Keratinocyte (primary cell): ENCODE data around the gene BNC1. TPM values are rescaled to one million over a fixed set of nuclear protein-coding genes. Genes with fewer than 3 reads are reported as not detected.

Experiments used
- DNase-seq: peaks from one replicate; pipeline ENCODE4 v3.0.0-alpha.2; 2011; ENCODE audit warnings: low read depth, missing footprints, low spot score
- FAIRE-seq: peaks from 2 replicates; lab custom pipeline; 2011; peaks lifted over from hg19 to GRCh38; lab: Jason Lieb, UNC
- H2AFZ ChIP-seq: 2 replicates; pipeline ENCODE4 v1.6.0; 2012; ENCODE audit warnings: low read length, control low read depth, inconsistent platforms; ENCODE audit not compliant: control insufficient read depth
- H3K27ac ChIP-seq: 2 replicates; pipeline ENCODE4 v1.5.1; 2011; ENCODE audit warnings: low read length; ENCODE audit not compliant: control insufficient read depth, insufficient read depth
- H3K27me3 ChIP-seq: 3 replicates; pipeline ENCODE4 v1.6.0; 2011; ENCODE audit warnings: low read length; ENCODE audit not compliant: control insufficient read depth, insufficient read depth; ENCODE audit errors: extremely low read depth
- H3K36me3 ChIP-seq, 2 experiments: 2 replicates in 1 of 2; 3 replicates in 1 of 2; pipeline ENCODE4 v1.5.1; 2011; ENCODE audit warnings: low read length in 2 of 2, mild to moderate bottlenecking in 1 of 2; ENCODE audit not compliant: control insufficient read depth in 2 of 2, insufficient read depth in 2 of 2; ENCODE audit errors: extremely low read depth in 1 of 2
- H3K4me1 ChIP-seq: 3 replicates; pipeline ENCODE4 v1.5.1; 2011; ENCODE audit warnings: low read length; ENCODE audit not compliant: control insufficient read depth, insufficient read depth; ENCODE audit errors: extremely low read depth
- H3K4me2 ChIP-seq: 3 replicates; pipeline ENCODE4 v1.6.0; 2011; ENCODE audit warnings: low read depth, low read length; ENCODE audit not compliant: control insufficient read depth, insufficient read depth; ENCODE audit errors: extremely low read depth
- H3K4me3 ChIP-seq, 3 experiments: fragments of 200-600 bp in 1 of 3; sonication (generic) in 1 of 3; 2 replicates in 2 of 3; 3 replicates in 1 of 3; pipeline ENCODE4 v1.5.1; 2011 to 2016; ENCODE audit warnings: low read length in 3 of 3, mild to moderate bottlenecking in 3 of 3, control low read depth in 2 of 3, inconsistent platforms in 1 of 3, low read depth in 1 of 3, mixed read lengths in 1 of 3, mixed run types in 1 of 3, moderate library complexity in 1 of 3; ENCODE audit not compliant: control insufficient read depth in 2 of 3, insufficient read depth in 2 of 3; ENCODE audit errors: extremely low read depth in 1 of 3
- H3K79me2 ChIP-seq: 2 replicates; pipeline ENCODE4 v1.6.0; 2012; ENCODE audit warnings: low read length; ENCODE audit not compliant: control insufficient read depth, insufficient read depth
- H3K9ac ChIP-seq: 3 replicates; pipeline ENCODE4 v1.6.0; 2011; ENCODE audit warnings: low read length; ENCODE audit not compliant: control insufficient read depth, insufficient read depth; ENCODE audit errors: extremely low read depth
- H3K9me1 ChIP-seq: 3 replicates; pipeline ENCODE4 v1.6.0; 2011; ENCODE audit warnings: low read length; ENCODE audit not compliant: control insufficient read depth, insufficient read depth; ENCODE audit errors: extremely low read depth
- H3K9me3 ChIP-seq: 2 replicates; pipeline ENCODE4 v1.5.1; 2012; ENCODE audit warnings: low read depth, low read length; ENCODE audit not compliant: control insufficient read depth
- H4K20me1 ChIP-seq: 3 replicates; pipeline ENCODE4 v1.6.0; 2011; ENCODE audit warnings: low read length; ENCODE audit not compliant: control insufficient read depth, insufficient read depth; ENCODE audit errors: extremely low read depth
- CTCF ChIP-seq, 3 experiments: IDR thresholded peaks in 1 of 3; conservative IDR thresholded peaks in 1 of 3; optimal IDR thresholded peaks in 1 of 3; 2 replicates in 2 of 3; 3 replicates in 1 of 3; pipeline versions ENCODE3 to v1.5.1; 2011; ENCODE audit warnings: low read length in 3 of 3, mild to moderate bottlenecking in 3 of 3, moderate library complexity in 2 of 3, control low read depth in 1 of 3, inconsistent platforms in 1 of 3; ENCODE audit not compliant: insufficient read depth in 2 of 3; ENCODE audit errors: extremely low read depth in 1 of 3
- EZH2 ChIP-seq: IDR thresholded peaks from one replicate; pipeline ENCODE4 v1.6.1; 2012; ENCODE audit warnings: inconsistent platforms, mild to moderate bottlenecking, low read length, moderate library complexity
- dilution Hi-C: fragments of 300-500 bp; cut with MboI; formaldehyde crosslinking; loops from one replicate; pipeline ENCODE4 v1.7.0; 2020; ENCODE audit warnings: low sequenced_read_pairs; ENCODE audit not compliant: extremely low pct_ligation_motif_present
- polyA plus RNA-seq, 5 experiments: library from polyadenylated mRNA; depleted of rRNA in 3 of 5; stranded (reverse) in 3 of 5; stranded (forward) in 1 of 5; unstranded in 1 of 5; fragments of >200 nt; gene quantifications; 1 replicate in 1 of 5; 2 replicates in 3 of 5; 3 replicates in 1 of 5; pipeline versions ENCODE4 v1.2.1 to v1.2.3, GENCODE V29; 2011 to 2012; ENCODE audit warnings: missing spikeins in 2 of 5, low read depth in 1 of 5, low replicate concordance in 1 of 5

BNC1 gene
- polyA plus RNA-seq, 1 donor (not counting 4 experiments of a cell fraction or from before 2014, with no cell fraction given), result 137 TPM

- no peak for FAIRE-seq
- H3K36me3 ChIP-seq, result no peaks in the 10 kb centered on the region
- H3K79me2 ChIP-seq, result peaks cover 46% of the 10 kb centered on the region
Measured at GRCh38 chr15:83207009-83207659, 77.3 kb downstream of the BNC1 start.

DNA sequence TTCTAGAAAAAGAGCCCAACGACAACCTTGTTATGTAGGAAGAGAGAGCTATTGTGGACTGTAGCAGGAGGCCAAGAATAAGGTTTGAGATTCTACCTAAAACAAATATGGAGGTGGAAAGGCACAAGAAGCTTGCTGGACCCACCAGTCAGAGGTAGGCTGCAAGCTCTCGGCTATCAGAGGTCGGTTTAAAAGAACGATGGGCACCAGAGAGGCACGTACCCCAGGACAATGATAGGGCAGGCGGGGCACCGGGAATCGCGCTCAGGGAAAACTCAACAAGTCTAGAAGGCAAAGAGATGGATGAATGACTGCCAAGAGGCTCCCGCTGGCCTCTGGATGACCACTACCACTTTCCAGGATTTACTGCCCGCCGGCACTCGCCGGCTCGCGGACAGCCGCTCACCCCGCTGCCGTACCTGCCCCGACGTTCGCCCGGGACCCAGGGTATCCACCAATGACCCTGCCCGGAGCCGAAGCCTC lies 77.9 kb downstream of the BNC1 start:
- FAIRE-seq (no peak), DNase-seq (no peak)
- H3K27ac ChIP-seq, result peak overlapping the region; percentile 45
- H2AFZ ChIP-seq, result peak overlapping the region; percentile 51
- peak overlapping the region; percentile 92 for H3K4me2 ChIP-seq
- no peaks in the 10 kb centered on the region for H4K20me1 ChIP-seq
- TF ChIP-seq EZH2 (no peak), CTCF (optimal IDR thresholded peaks at IDR 0.05 in 1 of 3, IDR thresholded peaks at IDR 0.05 in 1 of 3, conservative IDR thresholded peaks at IDR 0.05 in 1 of 3; ENCODE audit: extremely low read depth in 1 of 3, insufficient read depth in 2 of 3, low read length in 3 of 3) (no peak)
- H3K9ac ChIP-seq, result peak overlapping the region; percentile 75
- peak overlapping the region; percentile 79 to 81 (median 80) for H3K4me3 ChIP-seq
- peaks cover 52% of the 10 kb centered on the region for H3K79me2 ChIP-seq
- H3K4me1 ChIP-seq, result peaks cover 22% of the 10 kb centered on the region
- H3K27me3 ChIP-seq, result no peaks in the 10 kb centered on the region
- dilution Hi-C loops, result no loop called here
- H3K9me1 ChIP-seq, result no peaks in the 10 kb centered on the region
- H3K9me3 ChIP-seq, result no peaks in the 10 kb centered on the region
- no peaks in the 10 kb centered on the region for H3K36me3 ChIP-seq

More at GRCh38 chr15:83207009-83207659, 77.3 kb downstream of the BNC1 start:
- DNase-seq, result no peak
- H3K4me1 ChIP-seq, result peaks cover 22% of the 10 kb centered on the region
- H3K4me2 ChIP-seq, result peak overlapping the region; percentile 92
- no peaks in the 10 kb centered on the region for H3K9me1 ChIP-seq
- dilution Hi-C loops, result no loop called here
- no peaks in the 10 kb centered on the region for H3K27me3 ChIP-seq
- no peaks in the 10 kb centered on the region for H4K20me1 ChIP-seq
- H3K4me3 ChIP-seq, result peak overlapping the region; percentile 79 to 81 (median 80)
- H3K9me3 ChIP-seq, result no peaks in the 10 kb centered on the region
- H3K9ac ChIP-seq, result peak overlapping the region; percentile 75
- peak overlapping the region; percentile 45 for H3K27ac ChIP-seq
- peak overlapping the region; percentile 51 for H2AFZ ChIP-seq
- no peak for TF ChIP-seq EZH2
- no peak for TF ChIP-seq CTCF (optimal IDR thresholded peaks at IDR 0.05 in 1 of 3, IDR thresholded peaks at IDR 0.05 in 1 of 3, conservative IDR thresholded peaks at IDR 0.05 in 1 of 3; ENCODE audit: extremely low read depth in 1 of 3, insufficient read depth in 2 of 3, low read length in 3 of 3)

Other genes with a start within 250 kb of the BNC1 start
- gene BTBD1, start 217.4 kb downstream of the BNC1 start, polyA plus RNA-seq, result 37.8 to 70.5 TPM (median 58.7 TPM) in 3 replicates
- gene TM6SF1, start 177.0 kb downstream of the BNC1 start, polyA plus RNA-seq, result 0.05 TPM in 1 of 3 replicates, not detected in the others
- gene HDGFL3, start 76.8 kb downstream of the BNC1 start, polyA plus RNA-seq, result 13.7 to 35.1 TPM (median 25.2 TPM) in 3 replicates
- 0.04 to 0.20 TPM (median 0.07 TPM) in 3 replicates for gene SH3GL3, start 162.7 kb upstream of the BNC1 start, polyA plus RNA-seq